K562 (cell line): Measurements from ENCODE around the gene ZDHHC8. TPM values are rescaled to one million over a fixed set of nuclear protein-coding genes. Genes with fewer than 3 reads are reported as not detected.

ENCODE experiments used
- CBX2 ChIP-seq: fragments of 200-600 bp; sonication (generic); IDR thresholded peaks from one replicate; pipeline ENCODE4 v1.6.1; 2012; ENCODE audit warnings: mild to moderate bottlenecking, low read length, inconsistent platforms; ENCODE audit not compliant: insufficient read depth, poor library complexity, severe bottlenecking
- DACH1 ChIP-seq: fragments of 450-650 bp; IDR thresholded peaks from 2 replicates; pipeline ENCODE4 v1.6.1; 2018; ENCODE audit not compliant: partially characterized antibody
- DNMT1 ChIP-seq: fragments of 450-650 bp; IDR thresholded peaks from 2 replicates; pipeline ENCODE4 v1.6.1; 2016; ENCODE audit warnings: antibody characterized with exemption, mild to moderate bottlenecking
- ELK1 ChIP-seq: sonication (generic); formaldehyde crosslinking; IDR thresholded peaks from 2 replicates; pipeline ENCODE4 v1.8.1; 2022; ENCODE audit warnings: missing genetic modification reagents
- ESRRA ChIP-seq: fragments of 450-650 bp; IDR thresholded peaks from 2 replicates; pipeline ENCODE4 v1.6.1; 2014; ENCODE audit warnings: low read depth, mild to moderate bottlenecking, moderate library complexity, borderline replicate concordance
- KAT2B ChIP-seq: IDR thresholded peaks from one replicate; pipeline ENCODE4 v1.6.1; 2012; ENCODE audit warnings: low read depth, mild to moderate bottlenecking, control low read depth, inconsistent platforms, low read length, moderate library complexity
- KDM2B ChIP-seq: fragments of 250-450 bp; sonication (Bioruptor Pico); IDR thresholded peaks from 2 replicates; pipeline ENCODE4 v1.8.0; 2021; ENCODE audit warnings: mild to moderate bottlenecking, moderate library complexity
- MECOM ChIP-seq: fragments of 250-450 bp; sonication (Bioruptor Pico); IDR thresholded peaks from 2 replicates; pipeline ENCODE4 v1.8.0; 2022; ENCODE audit warnings: inconsistent platforms
- NCOA6 ChIP-seq: fragments of 450-650 bp; IDR thresholded peaks from 2 replicates; pipeline ENCODE4 v1.6.1; 2017; ENCODE audit warnings: mild to moderate bottlenecking
- NCOR1 ChIP-seq: fragments of 450-650 bp; IDR thresholded peaks from 2 replicates; pipeline ENCODE4 v1.6.1; 2016; ENCODE audit warnings: mild to moderate bottlenecking, moderate library complexity
- NFIX ChIP-seq: fragments of 250-450 bp; sonication (Bioruptor Pico); IDR thresholded peaks from 2 replicates; pipeline ENCODE4 v1.4.0; 2020; ENCODE audit warnings: low read depth, mild to moderate bottlenecking, moderate library complexity
- POLR2A ChIP-seq: fragments of 450-650 bp; conservative IDR thresholded peaks from 2 replicates; pipeline ENCODE4 v1.6.1; 2016
- POLR2AphosphoS2 ChIP-seq: IDR thresholded peaks from 2 replicates; pipeline ENCODE4 v1.6.1; 2012; ENCODE audit warnings: low read length, improper control_type of control experiment
- RBBP5 ChIP-seq: fragments of 200-600 bp; sonication (generic); IDR thresholded peaks from 2 replicates; pipeline ENCODE4 v1.6.1; 2012; ENCODE audit warnings: borderline replicate concordance, mild to moderate bottlenecking, low read length, control low read depth, inconsistent platforms; ENCODE audit not compliant: insufficient read depth, poor library complexity, severe bottlenecking
- RBM14 ChIP-seq: fragments of 200-400 bp; formaldehyde crosslinking; IDR thresholded peaks from 2 replicates; pipeline ENCODE4 v1.6.1; 2018; ENCODE audit warnings: low read depth, mild to moderate bottlenecking, low read length, moderate library complexity, borderline replicate concordance; ENCODE audit not compliant: insufficient read depth
- RNF219 ChIP-seq: fragments of 250-450 bp; sonication (Bioruptor Pico); IDR thresholded peaks from 2 replicates; pipeline ENCODE4 v1.5.0; 2022; ENCODE audit warnings: mild to moderate bottlenecking
- SMAD2 ChIP-seq: fragments of 150-350 bp; IDR thresholded peaks from 2 replicates; pipeline ENCODE4 v1.6.1; 2014; ENCODE audit warnings: low read depth, mild to moderate bottlenecking, low read length
- TFAP4 ChIP-seq: sonication (generic); formaldehyde crosslinking; IDR thresholded peaks from 2 replicates; pipeline ENCODE4 v1.8.0; 2022; ENCODE audit warnings: missing genetic modification reagents, mild to moderate bottlenecking, moderate library complexity, borderline replicate concordance
- THRA ChIP-seq: fragments of 450-650 bp; IDR thresholded peaks from 2 replicates; pipeline ENCODE4 v1.6.1; 2017; ENCODE audit warnings: mild to moderate bottlenecking, moderate library complexity
- USF1 ChIP-seq: sonication (generic); formaldehyde crosslinking; IDR thresholded peaks from 2 replicates; pipeline ENCODE4 v1.9.0; 2022; ENCODE audit warnings: mild to moderate bottlenecking, missing genetic modification reagents
- WHSC1 ChIP-seq: IDR thresholded peaks from one replicate; pipeline ENCODE4 v1.6.1; 2012; ENCODE audit warnings: low read length, control low read depth, inconsistent platforms
- ZNF121 ChIP-seq: sonication (generic); formaldehyde crosslinking; conservative IDR thresholded peaks from 2 replicates; pipeline ENCODE4 v1.8.0; 2022; ENCODE audit warnings: missing genetic modification reagents
- ZNF174 ChIP-seq: fragments of 250-450 bp; sonication (Bioruptor Pico); IDR thresholded peaks from 2 replicates; pipeline ENCODE4 v1.4.0; 2020; ENCODE audit warnings: mild to moderate bottlenecking
- polyA plus RNA-seq, 8 experiments: library from polyadenylated mRNA; depleted of rRNA in 4 of 8; stranded (reverse) in 5 of 8; unstranded in 3 of 8; fragments of >200 nt; fragmentation: Nextera tagmentation in 2 of 8; fragmentation: Illumina TruSeq in 1 of 8; extraction: Ambion mirVana in 2 of 8; extraction: Trizol in 1 of 8; gene quantifications; 2 replicates each; pipeline versions ENCODE4 v1.2.1 to v1.2.3, GENCODE V29; 2011 to 2014; ENCODE audit warnings: inconsistent platforms in 1 of 8, missing spikeins in 1 of 8
- total RNA-seq, 7 experiments: library from RNA; depleted of rRNA in 6 of 7; stranded (reverse); fragments of >200 nt in 6 of 7; fragmentation: Illumina TruSeq in 2 of 7; extraction: Trizol in 2 of 7; gene quantifications; 2 replicates each; pipeline versions ENCODE4 v1.2.1 to v1.2.3, GENCODE V29; 2011 to 2021; ENCODE audit warnings: low replicate concordance in 1 of 7

ZDHHC8 gene
- total and polyA plus RNA-seq, 9 of the 15 experiments (the other 6 are each of a cell fraction or from before 2014, with no cell fraction given), result 0.04 to 109 (median 16.4) TPM

- TF ChIP-seq RNF219 (CRISPR knock-in tag), result no peak
- no peak for TF ChIP-seq USF1 (CRISPR knock-in tag)
- no peak for TF ChIP-seq DNMT1
- no peak for TF ChIP-seq ELK1
- TF ChIP-seq RBM14, result 0 out of 2 replicates have a peak, but pooled peaks have one; percentile 47
- TF ChIP-seq KAT2B, result no peak
- TF ChIP-seq WHSC1, result no peak
- no peak for TF ChIP-seq ZNF174 (CRISPR knock-in tag)
- no peak for TF ChIP-seq SMAD2
- no peak for TF ChIP-seq TFAP4
- TF ChIP-seq CBX2, result no peak
- TF ChIP-seq THRA, result no peak
- TF ChIP-seq KDM2B (CRISPR knock-in tag), result peak; percentile 97
- 0 out of 2 replicates have a peak, but pooled peaks have one; percentile 33 for TF ChIP-seq ESRRA
- TF ChIP-seq POLR2A, result no peak
- TF ChIP-seq NCOA6, result no peak; the same call in 1 of the 2 replicates
- peak; percentile 89 for TF ChIP-seq RBBP5
- no peak for TF ChIP-seq ZNF121 (CRISPR knock-in tag)
- no peak for TF ChIP-seq POLR2AphosphoS2
- no peak for TF ChIP-seq DACH1
- TF ChIP-seq MECOM (CRISPR knock-in tag), result no peak
- TF ChIP-seq NFIX (CRISPR knock-in tag), result no peak
- TF ChIP-seq NCOR1, result no peak
Measured at GRCh38 chr22:20130731-20131596, 640 bp upstream of the ZDHHC8 start (continued).
